Cardiac muscle cell (in vitro differentiated cells and primary cell): ENCODE data around the gene PSMD2. TPM values are rescaled to one million over a fixed set of nuclear protein-coding genes. Genes with fewer than 3 reads are reported as not detected.

Source experiments
- DNase-seq, 2 donors: peaks; one replicate each; pipeline versions ENCODE4 v3.0.0 to v3.0.0-alpha.2; 2010 to 2017; ENCODE audit warnings: low read depth in 1 of 2, low spot score in 1 of 2
- H3K27ac ChIP-seq: fragments of 200-600 bp; sonication (generic); 2 replicates; pipeline ENCODE4 v1.5.1; 2016
- H3K27me3 ChIP-seq: fragments of 200-600 bp; sonication (generic); 2 replicates; pipeline ENCODE4 v1.6.0; 2016; ENCODE audit warnings: control low read depth
- H3K36me3 ChIP-seq: fragments of 200-600 bp; sonication (generic); 2 replicates; pipeline ENCODE4 v1.5.1; 2016; ENCODE audit warnings: control low read depth
- H3K4me1 ChIP-seq: fragments of 200-600 bp; sonication (generic); 2 replicates; pipeline ENCODE4 v1.8.1; 2017; ENCODE audit warnings: low read depth, mild to moderate bottlenecking, mixed run types
- H3K4me3 ChIP-seq: fragments of 200-600 bp; sonication (generic); 2 replicates; pipeline ENCODE4 v1.5.1; 2016; ENCODE audit warnings: mild to moderate bottlenecking
- H3K9me3 ChIP-seq: fragments of 200-600 bp; sonication (generic); 2 replicates; pipeline ENCODE4 v1.5.1; 2017; ENCODE audit warnings: low read depth, mild to moderate bottlenecking, control low read depth
- CTCF ChIP-seq: IDR thresholded peaks from 2 replicates; pipeline ENCODE4 v1.5.1; 2012; ENCODE audit warnings: low read depth, mild to moderate bottlenecking, low read length
- polyA plus RNA-seq: library from polyadenylated mRNA; unstranded; fragments of >200 nt; fragmentation: Nextera tagmentation; extraction: Ambion mirVana; gene quantifications from 2 replicates; pipeline ENCODE4 v1.2.1, GENCODE V29; 2016
- total RNA-seq: library from RNA; depleted of rRNA; stranded (reverse); fragments of >200 nt; gene quantifications from 2 replicates; pipeline ENCODE4 v1.2.3, GENCODE V29; 2016

Gene PSMD2
- total and polyA plus RNA-seq, 2 experiments from 2014 or later, result 314 to 464 TPM

DNA sequence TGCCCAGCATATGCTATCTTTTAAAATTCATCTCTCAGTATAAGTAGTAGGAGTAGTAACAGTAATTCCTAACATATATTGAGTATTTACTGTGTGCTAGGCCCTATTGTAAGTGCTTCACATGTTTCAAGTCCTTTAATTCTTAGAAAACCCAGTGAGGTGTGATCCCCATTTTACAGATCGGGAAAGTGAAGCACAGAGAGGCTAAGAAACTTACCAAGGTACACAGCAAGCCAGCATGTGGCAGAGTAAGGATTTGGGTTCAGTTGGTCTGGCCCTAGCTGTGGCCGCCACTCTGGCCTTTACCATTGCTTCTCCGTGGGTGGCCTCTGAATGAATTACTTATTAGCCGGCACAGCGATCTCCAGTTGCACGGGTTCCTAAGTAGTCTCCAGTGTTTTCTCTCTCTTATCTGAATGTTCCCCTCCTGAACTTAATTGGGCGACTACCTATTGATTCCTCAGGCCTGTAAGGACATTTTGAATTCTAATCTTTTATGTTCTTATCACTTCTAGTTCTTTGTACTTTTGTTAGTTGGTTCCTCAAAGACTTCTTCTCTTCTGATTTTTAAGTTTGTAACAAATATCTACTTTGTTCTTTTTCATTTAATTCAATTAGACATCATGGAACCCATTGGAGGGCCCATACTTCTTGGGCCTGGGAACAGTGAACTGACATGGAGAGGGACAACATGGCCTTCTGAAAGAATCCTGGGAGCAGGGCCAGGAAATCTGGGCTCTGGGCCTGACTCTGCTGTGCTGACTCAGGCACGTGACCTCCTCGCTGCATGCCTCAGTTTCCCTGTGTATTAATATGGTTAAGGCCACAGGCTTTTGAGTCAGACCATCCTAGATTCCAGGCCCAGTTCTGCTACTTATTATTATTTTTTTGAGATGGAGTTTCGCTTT lies 50.8 kb downstream of the PSMD2 start:
- Histone ChIP-seq H3K36me3 (no peaks in the 10 kb centered on the region), H3K27me3 (no peaks in the 10 kb centered on the region), H3K9me3 (no peaks in the 10 kb centered on the region), H3K4me3 (no peak overlapping the region), H3K27ac (no peak overlapping the region), H3K4me1 (peaks cover 8% of the 10 kb centered on the region)
- TF ChIP-seq CTCF, result no peak
- DNase-seq, result no peak

GRCh38 chr3:184350618-184351017 lies 51.6 kb downstream of the PSMD2 start:
- no peak for DNase-seq
- H3K27me3 ChIP-seq, result no peaks in the 10 kb centered on the region
- no peak for TF ChIP-seq CTCF
- H3K36me3 ChIP-seq, result no peaks in the 10 kb centered on the region
- H3K4me3 ChIP-seq, result no peak overlapping the region
- H3K27ac ChIP-seq, result no peak overlapping the region
- peaks cover 4% of the 10 kb centered on the region for H3K4me1 ChIP-seq
- H3K9me3 ChIP-seq, result no peaks in the 10 kb centered on the region

GRCh38 chr3:184351511-184352148 lies 52.6 kb downstream of the PSMD2 start:
- Histone ChIP-seq H3K27me3 (no peaks in the 10 kb centered on the region), H3K27ac (no peak overlapping the region), H3K4me1 (no peaks in the 10 kb centered on the region), H3K36me3 (peaks cover under 1% of the 10 kb centered on the region), H3K4me3 (no peak overlapping the region), H3K9me3 (no peaks in the 10 kb centered on the region)
- TF ChIP-seq CTCF, result no peak
- no peak for DNase-seq

DNA sequence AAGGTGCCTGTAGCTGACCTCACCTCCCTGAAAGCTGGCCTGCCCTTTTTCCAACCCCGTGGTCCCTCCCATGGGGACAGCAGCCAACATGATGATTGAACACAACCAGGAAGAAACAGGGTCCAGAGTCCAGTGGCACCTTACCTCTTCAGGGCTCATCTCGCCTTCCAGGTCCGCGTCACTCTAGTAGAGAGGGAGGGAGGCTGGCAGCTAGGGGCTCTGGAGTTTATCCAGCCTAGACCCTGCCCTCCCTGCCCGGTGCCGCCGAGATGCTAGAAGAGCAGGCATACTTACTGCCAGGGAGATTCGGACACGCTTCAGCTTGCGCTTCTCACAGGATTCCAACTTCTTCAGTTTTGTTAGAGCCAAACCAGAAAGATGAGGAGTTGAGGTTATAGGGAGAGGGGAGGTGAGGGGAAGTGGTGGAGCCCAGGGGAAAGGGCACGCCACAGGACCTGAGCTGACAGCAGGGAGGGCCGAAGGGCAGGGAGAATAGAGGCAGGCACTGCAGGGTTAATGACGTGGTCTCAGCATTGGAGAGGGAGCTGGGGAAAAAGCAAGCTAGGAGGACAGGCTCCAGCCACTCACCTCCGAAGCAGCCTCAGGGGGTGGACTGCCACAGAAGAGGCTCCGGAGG lies 53.2 kb downstream of the PSMD2 start:
- no peaks in the 10 kb centered on the region for H3K4me1 ChIP-seq
- no peaks in the 10 kb centered on the region for H3K9me3 ChIP-seq
- DNase-seq, result no peak
- H3K27me3 ChIP-seq, result no peaks in the 10 kb centered on the region
- peaks cover 5% of the 10 kb centered on the region for H3K36me3 ChIP-seq
- no peak for TF ChIP-seq CTCF
- no peak overlapping the region for H3K4me3 ChIP-seq
- H3K27ac ChIP-seq, result no peak overlapping the region

GRCh38 chr3:184352897-184353545 lies 54.0 kb downstream of the PSMD2 start:
- Histone ChIP-seq H3K9me3 (no peaks in the 10 kb centered on the region), H3K4me1 (no peaks in the 10 kb centered on the region), H3K27me3 (no peaks in the 10 kb centered on the region), H3K36me3 (peaks cover 10% of the 10 kb centered on the region), H3K4me3 (no peak overlapping the region), H3K27ac (no peak overlapping the region)
- TF ChIP-seq CTCF, result no peak
- no peak for DNase-seq
